A549 treated with dexamethasone at 1 μM for 4 hours (cell line): Measurements from ENCODE around the gene TTC7B. TPM values are rescaled to one million over a fixed set of nuclear protein-coding genes. Genes with fewer than 3 reads are reported as not detected.

ENCODE experiments used
- total RNA-seq: library from RNA; stranded (reverse); fragments of 200-300 nt; extraction: Qiagen RNA extraction; gene quantifications from 5 replicates; pipeline ENCODE4 v1.2.3, GENCODE V29; 2022

Gene TTC7B, protein sequence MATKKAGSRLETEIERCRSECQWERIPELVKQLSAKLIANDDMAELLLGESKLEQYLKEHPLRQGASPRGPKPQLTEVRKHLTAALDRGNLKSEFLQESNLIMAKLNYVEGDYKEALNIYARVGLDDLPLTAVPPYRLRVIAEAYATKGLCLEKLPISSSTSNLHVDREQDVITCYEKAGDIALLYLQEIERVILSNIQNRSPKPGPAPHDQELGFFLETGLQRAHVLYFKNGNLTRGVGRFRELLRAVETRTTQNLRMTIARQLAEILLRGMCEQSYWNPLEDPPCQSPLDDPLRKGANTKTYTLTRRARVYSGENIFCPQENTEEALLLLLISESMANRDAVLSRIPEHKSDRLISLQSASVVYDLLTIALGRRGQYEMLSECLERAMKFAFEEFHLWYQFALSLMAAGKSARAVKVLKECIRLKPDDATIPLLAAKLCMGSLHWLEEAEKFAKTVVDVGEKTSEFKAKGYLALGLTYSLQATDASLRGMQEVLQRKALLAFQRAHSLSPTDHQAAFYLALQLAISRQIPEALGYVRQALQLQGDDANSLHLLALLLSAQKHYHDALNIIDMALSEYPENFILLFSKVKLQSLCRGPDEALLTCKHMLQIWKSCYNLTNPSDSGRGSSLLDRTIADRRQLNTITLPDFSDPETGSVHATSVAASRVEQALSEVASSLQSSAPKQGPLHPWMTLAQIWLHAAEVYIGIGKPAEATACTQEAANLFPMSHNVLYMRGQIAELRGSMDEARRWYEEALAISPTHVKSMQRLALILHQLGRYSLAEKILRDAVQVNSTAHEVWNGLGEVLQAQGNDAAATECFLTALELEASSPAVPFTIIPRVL
- total RNA-seq = 16.8 to 20.8 TPM (median 17.6 TPM) in 5 replicates

DNA sequence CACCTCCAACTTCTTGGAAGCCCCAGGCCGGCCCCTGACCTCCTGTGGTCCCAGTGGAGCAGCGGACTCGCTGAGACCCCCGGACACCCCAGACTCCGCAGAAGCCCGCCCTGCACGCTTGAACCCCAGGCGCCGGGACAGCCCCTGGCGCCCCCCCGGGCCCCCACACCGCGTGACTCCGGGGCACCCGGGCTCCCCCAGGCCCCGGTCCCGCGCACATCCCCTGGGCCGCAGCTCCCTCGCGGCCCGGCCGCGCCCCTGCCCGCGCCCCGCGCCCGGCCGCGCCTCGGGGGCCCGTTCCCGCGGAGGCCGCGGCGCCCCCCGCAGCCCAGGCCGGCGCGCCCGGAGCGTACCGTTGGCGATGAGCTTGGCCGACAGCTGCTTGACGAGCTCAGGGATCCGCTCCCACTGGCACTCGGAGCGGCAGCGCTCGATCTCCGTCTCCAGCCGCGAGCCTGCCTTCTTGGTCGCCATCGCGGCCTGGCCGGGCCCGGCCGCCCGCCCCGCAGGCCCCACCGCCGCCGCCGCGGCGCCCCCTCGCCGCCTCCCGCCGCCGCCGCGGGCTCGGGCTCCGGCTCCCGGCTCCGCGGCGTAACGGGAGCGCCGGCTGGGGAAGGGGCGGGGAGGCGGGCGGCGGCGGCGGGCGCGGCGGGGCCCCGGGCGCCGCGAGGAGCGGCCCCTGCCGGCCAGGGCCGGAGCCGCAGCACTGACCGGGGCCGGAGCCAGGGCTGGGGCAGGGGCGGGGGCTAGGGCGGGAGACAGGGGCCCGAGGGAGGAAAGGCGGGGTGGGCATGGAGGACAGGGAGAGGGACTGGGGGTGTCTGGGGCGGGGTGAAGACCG lies at the start of gene TTC7B:
Gene TTC7B (minus strand): TSS at position 609 of the 841 bp plus-strand sequence. CDS start 135 bp downstream, at position 474.

Other genes starting within 250 kb of the TTC7B start
- gene RPS6KA5, start 244.2 kb upstream of the TTC7B start, total RNA-seq = 4.7 to 7.7 TPM (median 7.1 TPM) in 5 replicates